HepG2 (cell line): ENCODE data around the gene CYP2W1. TPM values are rescaled to one million over a fixed set of nuclear protein-coding genes. Genes with fewer than 3 reads are reported as not detected.

ENCODE experiments used
- ATAC-seq: fragments of 200-7000 bp; cut with Tn5 transposase; 3 replicates; pipeline ENCODE4 v1.9.1; 2020; ENCODE audit warnings: mild to moderate bottlenecking, moderate library complexity
- BruUV-seq: library from RNA; stranded (reverse); fragments of 400-500 nt; replicated peaks from 2 replicates; lab custom pipeline; 2021; lab: Mats Ljungman, UMichigan
- CTCF ChIA-PET: fragments of 300-600 bp; formaldehyde crosslinking; extraction: SDS; loops from one replicate; lab custom pipeline; 2021; ENCODE audit warnings: low total read pairs, inconsistent platforms, low intra/inter-chr PET ratio; lab: Yijun Ruan, JAX
- POLR2A ChIA-PET: fragments of 350-600 bp; sonication (Branson Sonifier 250); formaldehyde crosslinking; loops from one replicate; lab custom pipeline; 2020; ENCODE audit warnings: antibody characterized with exemption, inconsistent platforms; lab: Yijun Ruan, JAX
- DNase-seq: peaks from one replicate; pipeline ENCODE4 v3.0.0-alpha.2; 2015; ENCODE audit warnings: low spot score
- FAIRE-seq: peaks from 3 replicates; lab custom pipeline; 2011; peaks lifted over from hg19 to GRCh38; lab: Jason Lieb, UNC
- H2AFZ ChIP-seq: one replicate; pipeline ENCODE4 v1.6.1; 2011; ENCODE audit warnings: low read length, inconsistent platforms
- H3K27ac ChIP-seq: fragments of 300-600 bp; 3 replicates; pipeline ENCODE4 v1.8.0; 2011; ENCODE audit warnings: mixed run types, mild to moderate bottlenecking, mixed read lengths, low read length, inconsistent platforms; ENCODE audit not compliant: insufficient read depth; ENCODE audit errors: extremely low read length
- H3K27me3 ChIP-seq, 2 experiments: fragments of 200-600 bp in 1 of 2; 2 replicates in 1 of 2; 3 replicates in 1 of 2; pipeline versions ENCODE4 v1.6.0 to v1.8.0; 2011; ENCODE audit warnings: low read length in 2 of 2, mild to moderate bottlenecking in 2 of 2, moderate library complexity in 2 of 2, inconsistent platforms in 1 of 2; ENCODE audit not compliant: insufficient read depth in 2 of 2, control insufficient read depth in 1 of 2
- H3K36me3 ChIP-seq, 2 experiments: fragments of 200-600 bp in 1 of 2; replicated peaks in 1 of 2; 2 replicates in 1 of 2; 3 replicates in 1 of 2; pipeline versions ENCODE4 v1.5.1 to v1.8.0; 2011; ENCODE audit warnings: low read length in 2 of 2, inconsistent platforms in 1 of 2; ENCODE audit not compliant: insufficient read depth in 2 of 2, control insufficient read depth in 1 of 2
- H3K4me1 ChIP-seq: 2 replicates; pipeline ENCODE4 v1.5.1; 2012; ENCODE audit warnings: low read length, inconsistent platforms; ENCODE audit not compliant: insufficient read depth
- H3K4me2 ChIP-seq: 2 replicates; pipeline ENCODE4 v1.6.0; 2011; ENCODE audit warnings: low read depth, low read length, inconsistent platforms
- H3K4me3 ChIP-seq, 3 experiments: fragments of 200-600 bp in 1 of 3; sonication (generic), shearing (Covaris generic) in 1 of 3; replicated peaks in 1 of 3; 2 replicates each; pipeline ENCODE4 v1.5.1; 2011 to 2016; ENCODE audit warnings: low read length in 3 of 3, inconsistent platforms in 2 of 3, low read depth in 2 of 3, mild to moderate bottlenecking in 2 of 3, control low read depth in 1 of 3, mixed read lengths in 1 of 3; ENCODE audit not compliant: insufficient read depth in 1 of 3
- H3K79me2 ChIP-seq: one replicate; pipeline ENCODE4 v1.6.1; 2011; ENCODE audit warnings: low read length, inconsistent platforms; ENCODE audit not compliant: insufficient read depth
- H3K9ac ChIP-seq: 2 replicates; pipeline ENCODE4 v1.6.0; 2011; ENCODE audit warnings: mild to moderate bottlenecking, low read depth, low read length, inconsistent platforms; ENCODE audit not compliant: insufficient read depth
- H3K9me3 ChIP-seq: 2 replicates; pipeline ENCODE4 v1.5.1; 2012; ENCODE audit warnings: mild to moderate bottlenecking, low read length
- H4K20me1 ChIP-seq: 2 replicates; pipeline ENCODE4 v1.6.0; 2011; ENCODE audit warnings: inconsistent platforms, mild to moderate bottlenecking, low read length, moderate library complexity; ENCODE audit not compliant: insufficient read depth
- AGO1 ChIP-seq: fragments of 200-400 bp; formaldehyde crosslinking; IDR thresholded peaks from 2 replicates; pipeline ENCODE4 v1.6.1; 2017; ENCODE audit warnings: mild to moderate bottlenecking, low read depth, low read length, moderate library complexity; ENCODE audit not compliant: poor library complexity, severe bottlenecking
- AGO2 ChIP-seq: fragments of 200-400 bp; formaldehyde crosslinking; optimal IDR thresholded peaks from 2 replicates; pipeline ENCODE3; 2017; ENCODE audit warnings: mild to moderate bottlenecking, low read depth, low read length, moderate library complexity
- FOXO4 ChIP-seq: sonication (generic); formaldehyde crosslinking; conservative IDR thresholded peaks from 2 replicates; pipeline ENCODE4 v1.8.1; 2023; ENCODE audit warnings: missing genetic modification reagents
- MAZ ChIP-seq, 2 experiments: sonication (generic) in 1 of 2; formaldehyde crosslinking in 1 of 2; IDR thresholded peaks; 2 replicates each; pipeline versions ENCODE4 v1.5.0 to v1.6.1; 2012 to 2020; ENCODE audit warnings: low read depth in 2 of 2, mild to moderate bottlenecking in 2 of 2, borderline replicate concordance in 1 of 2, improper control_type of control experiment in 1 of 2, low read length in 1 of 2, missing genetic modification reagents in 1 of 2, moderate library complexity in 1 of 2
- PBX2 ChIP-seq: IDR thresholded peaks from 2 replicates; pipeline ENCODE4 v1.6.1; 2016; ENCODE audit warnings: control low read depth
- SPEN ChIP-seq: sonication (generic); formaldehyde crosslinking; IDR thresholded peaks from 2 replicates; pipeline ENCODE4 v1.5.1; 2020; ENCODE audit warnings: low read depth, mild to moderate bottlenecking, missing genetic modification reagents
- ZBTB1 ChIP-seq: sonication (generic); formaldehyde crosslinking; IDR thresholded peaks from 2 replicates; pipeline ENCODE4 v1.4.0; 2020; ENCODE audit warnings: missing genetic modification reagents, borderline replicate concordance
- ZBTB2 ChIP-seq: sonication (generic); formaldehyde crosslinking; IDR thresholded peaks from 2 replicates; pipeline ENCODE4 v1.8.0; 2022; ENCODE audit warnings: low read depth, missing genetic modification reagents
- ZBTB25 ChIP-seq: IDR thresholded peaks from 2 replicates; pipeline ENCODE4 v1.6.1; 2018; ENCODE audit warnings: missing genetic modification reagents
- ZFP36L1 ChIP-seq: sonication (generic); formaldehyde crosslinking; IDR thresholded peaks from 2 replicates; pipeline ENCODE4 v1.8.0; 2022; ENCODE audit warnings: mild to moderate bottlenecking, missing genetic modification reagents, moderate library complexity
- WGBS: methylation state at CpG from one replicate; pipeline ENCODE4 v1.1.6; 2017; ENCODE audit warnings: low lambda C conversion rate; 5-methylcytosine and 5-hydroxymethylcytosine counted together
- in situ Hi-C: cut with HindIII; loops from 2 replicates; pipeline ENCODE4 v1.10.0; 2017; ENCODE audit warnings: low pct_unique_long_range_greater_than_20kb; ENCODE audit not compliant: extremely low pct_ligation_motif_present
- intact Hi-C: fragments of 100-400 bp; cut with micrococcal nuclease; formaldehyde crosslinking; loops from one replicate; pipeline ENCODE4 v1.10.0; 2022; ENCODE audit not compliant: unreplicated experiment
- polyA plus RNA-seq, 8 experiments: library from polyadenylated mRNA; depleted of rRNA in 3 of 8; stranded (reverse) in 7 of 8; unstranded in 1 of 8; fragments of >200 nt; fragmentation: Illumina TruSeq in 4 of 8; extraction: Trizol in 4 of 8; gene quantifications; 2 replicates each; pipeline versions ENCODE4 v1.2.1 to v1.2.3, GENCODE V29; 2011 to 2016; ENCODE audit warnings: low read depth in 4 of 8, missing spikeins in 1 of 8, mixed read lengths in 1 of 8; ENCODE audit not compliant: insufficient read depth in 1 of 8
- total RNA-seq, 5 experiments: library from RNA; depleted of rRNA; stranded (reverse); fragments of >200 nt; fragmentation: Illumina TruSeq; extraction: Trizol; gene quantifications; 2 replicates each; pipeline ENCODE4 v1.2.3, GENCODE V29; 2016; ENCODE audit warnings: low read depth in 1 of 5

The CYP2W1 gene
- total and polyA plus RNA-seq, 2 of the 13 experiments (the other 11 are each of a cell fraction or from before 2014, with no cell fraction given): 19.5 to 31.7 TPM

GRCh38 chr7:1015196-1016121 lies 32.5 kb downstream of the CYP2W1 start (continued):
- TF ChIP-seq PBX2 (CRISPR knock-in tag): no peak

- ATAC-seq (no peak), DNase-seq (no peak), FAIRE-seq (no peak)
- 96% methylated on average over 21 of the region's 51 CpGs for WGBS
- Histone ChIP-seq H2AFZ (no peak overlapping the region), H4K20me1 (no peaks in the 10 kb centered on the region), H3K9me3 (no peaks in the 10 kb centered on the region), H3K36me3 (peaks cover 2 to 9% of the 10 kb centered on the region in 2 experiments; a peak in 3 of 5 replicates), H3K4me2 (no peak overlapping the region), H3K79me2 (peaks cover 6% of the 10 kb centered on the region), H3K4me1 (peaks cover 35% of the 10 kb centered on the region), H3K9ac (no peak overlapping the region), H3K27me3 (no peaks in the 10 kb centered on the region), H3K4me3 (no peak overlapping the region), H3K27ac (no peak overlapping the region)
- ChIA-PET POLR2A (no interaction called here), CTCF (no interaction called here)
- BruUV-seq: no TSS peak
- TF ChIP-seq SPEN (CRISPR knock-in tag): peak; percentile 19; the same call in 1 of the 2 replicates
- no peak for TF ChIP-seq ZFP36L1 (CRISPR knock-in tag)
- TF ChIP-seq ZBTB1 (CRISPR knock-in tag): no peak
- no peak for TF ChIP-seq FOXO4 (CRISPR knock-in tag)
- no peak for TF ChIP-seq AGO1
- 0 out of 2 replicates have a peak, but pooled peaks have one; percentile 26 for TF ChIP-seq ZBTB2 (CRISPR knock-in tag)
- peak; percentile 68 for TF ChIP-seq AGO2
- no peak for TF ChIP-seq MAZ (IDR thresholded peaks at IDR 0.05; ENCODE audit: borderline replicate concordance, low read depth, low read length)
- no peak for TF ChIP-seq MAZ (CRISPR knock-in tag; IDR thresholded peaks at IDR 0.05; ENCODE audit: low read depth)
- no peak for TF ChIP-seq ZBTB25
- in situ Hi-C loops (no loop called here), intact Hi-C loops (no loop called here)
Measured at GRCh38 chr7:1016577-1017531, 33.9 kb downstream of the CYP2W1 start.
